ENCODE results near the gene VTA1. TPM values are rescaled to one million over a fixed set of nuclear protein-coding genes. Genes with fewer than 3 reads are reported as not detected.

VTA1 gene
- total and polyA plus RNA-seq, 2 of the 4 experiments (the other 2 are of a cell fraction): 60.9 to 120 TPM

DNA sequence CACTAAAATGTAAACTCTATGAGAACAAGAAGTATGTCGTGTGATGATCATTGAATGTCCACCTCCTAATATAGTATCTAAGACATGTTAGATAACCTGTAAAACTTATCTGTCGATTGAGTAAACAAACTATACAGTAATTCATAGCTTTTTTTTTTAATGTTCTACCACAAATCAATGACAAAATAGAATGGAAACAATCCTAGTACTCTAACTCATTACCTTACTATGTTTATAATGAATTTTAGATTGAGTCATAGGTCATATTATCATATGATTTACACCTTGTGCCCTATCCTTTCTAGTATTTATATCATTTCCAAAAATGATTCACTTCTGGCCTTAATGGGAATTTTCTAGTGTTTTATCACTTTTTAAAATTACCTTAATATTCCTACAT, 6.1 kb downstream of the VTA1 start:
- Histone ChIP-seq H2BK15ac (ENCODE audit: low read depth, low read length) (no peak overlapping the region), H4K8ac (ENCODE audit: low read depth in 2 of 2, low read length in 2 of 2) (no peak overlapping the region), H2BK120ac (ENCODE audit: low read depth, low read length) (no peak overlapping the region), H3K4me3 (ENCODE audit: insufficient read depth, low read depth, low read length) (no peak overlapping the region), H2AK5ac (ENCODE audit: low read depth, low read length) (no peak overlapping the region), H3K36me3 (ENCODE audit: control insufficient read depth, insufficient read depth, low read length) (peaks cover 2% of the 10 kb centered on the region; the same call in 1 of the 2 replicates), H3K27me3 (ENCODE audit: control insufficient read depth, insufficient read depth, low read length) (no peaks in the 10 kb centered on the region), H3K4me2 (ENCODE audit: low read depth, low read length) (no peak overlapping the region), H3K56ac (ENCODE audit: extremely low read depth, insufficient read depth, low read length) (no peak overlapping the region), H2AK9ac (replicated peaks; ENCODE audit: low read depth, low read length, poor library complexity) (no peak overlapping the region), H3K9me1 (ENCODE audit: insufficient read depth, low read length) (peaks cover under 1% of the 10 kb centered on the region; the same call in 1 of the 2 replicates), H4K91ac (ENCODE audit: insufficient read depth, low read depth, low read length) (no peak overlapping the region), H2BK20ac (ENCODE audit: low read depth, low read length) (no peak overlapping the region), H3K9ac (ENCODE audit: low read depth, low read length) (no peak overlapping the region), H4K20me1 (ENCODE audit: insufficient read depth, low read length) (no peaks in the 10 kb centered on the region; the same call in 1 of the 2 replicates), H3K18ac (ENCODE audit: low read depth, low read length) (no peak overlapping the region), H3K4ac (ENCODE audit: low read depth, low read length) (no peak overlapping the region), H3K4me1 (ENCODE audit: control insufficient read depth, insufficient read depth, low read length) (peaks cover 4% of the 10 kb centered on the region), H2BK5ac (ENCODE audit: low read depth, low read length, poor library complexity, severe bottlenecking) (peak overlapping the region; percentile 74), H2AFZ (replicated peaks; ENCODE audit: low read length, poor library complexity) (no peak overlapping the region), H3K27ac (ENCODE audit: insufficient read depth, low read length) (no peak overlapping the region), H4K5ac (ENCODE audit: low read depth, low read length) (no peak overlapping the region), H3K79me1 (ENCODE audit: low read depth in 1 of 2, low read length in 2 of 2) (peaks cover 7 to 41% of the 10 kb centered on the region in 2 experiments; a peak in 3 of 4 replicates), H3K9me3 (ENCODE audit: control insufficient read depth, insufficient read depth, low read length) (no peaks in the 10 kb centered on the region), H3K23ac (ENCODE audit: low read depth, low read length) (no peak overlapping the region), H3K14ac (replicated peaks; ENCODE audit: low read depth, low read length) (no peak overlapping the region)
- dilution Hi-C loops (cut with HindIII; ENCODE audit: low sequenced_read_pairs, unreplicated experiment): no loop called here
- ATAC-seq (ENCODE audit: low read depth) (peak; percentile 33), DNase-seq (no peak)
- intact Hi-C loops (cut with micrococcal nuclease): loop anchor here (5.0 kb wide), 1 partner anchor 149 kb away; the partner anchor contains the start of gene ADGRG6
- ChIA-PET CTCF (no interaction called here), POLR2A (ENCODE audit: unreplicated experiment) (no interaction called here)
- in situ Hi-C loops (cut with MboI; ENCODE audit: low sequenced_read_pairs): no loop called here
- no TSS peak for BruUV-seq (replicated peaks)
- TF ChIP-seq FOS (IDR thresholded peaks at IDR 0.05; ENCODE audit: low read depth, low read length): no peak
- no peak for TF ChIP-seq NFE2L2 (IDR thresholded peaks at IDR 0.05; ENCODE audit: low read depth, low read length)
- no peak for TF ChIP-seq POLR2A (IDR thresholded peaks at IDR 0.05; ENCODE audit: low read depth, low read length)
- TF ChIP-seq RFX5 (IDR thresholded peaks at IDR 0.05; ENCODE audit: low read depth, low read length): no peak
- no peak for TF ChIP-seq RCOR1 (IDR thresholded peaks at IDR 0.05; ENCODE audit: insufficient replicate concordance, low read length)
- TF ChIP-seq MAZ (IDR thresholded peaks at IDR 0.05; ENCODE audit: borderline replicate concordance, low read depth, low read length): no peak
- TF ChIP-seq MAFK (IDR thresholded peaks at IDR 0.05; ENCODE audit: low read depth, low read length): no peak
- no CpG with 5 or more reads among the region's 2 CpGs for WGBS, 2 experiments (ENCODE audit: extremely low coverage in 2 of 2, insufficient read length in 1 of 2)

Data from IMR-90 (cell line).